ENCODE results near the gene IL22RA2. TPM values are rescaled to one million over a fixed set of nuclear protein-coding genes. Genes with fewer than 3 reads are reported as not detected.

IL22RA2 gene
- total and polyA plus RNA-seq, 2 of the 13 experiments (the other 11 are each of a cell fraction or from before 2014, with no cell fraction given) = not detected

DNA sequence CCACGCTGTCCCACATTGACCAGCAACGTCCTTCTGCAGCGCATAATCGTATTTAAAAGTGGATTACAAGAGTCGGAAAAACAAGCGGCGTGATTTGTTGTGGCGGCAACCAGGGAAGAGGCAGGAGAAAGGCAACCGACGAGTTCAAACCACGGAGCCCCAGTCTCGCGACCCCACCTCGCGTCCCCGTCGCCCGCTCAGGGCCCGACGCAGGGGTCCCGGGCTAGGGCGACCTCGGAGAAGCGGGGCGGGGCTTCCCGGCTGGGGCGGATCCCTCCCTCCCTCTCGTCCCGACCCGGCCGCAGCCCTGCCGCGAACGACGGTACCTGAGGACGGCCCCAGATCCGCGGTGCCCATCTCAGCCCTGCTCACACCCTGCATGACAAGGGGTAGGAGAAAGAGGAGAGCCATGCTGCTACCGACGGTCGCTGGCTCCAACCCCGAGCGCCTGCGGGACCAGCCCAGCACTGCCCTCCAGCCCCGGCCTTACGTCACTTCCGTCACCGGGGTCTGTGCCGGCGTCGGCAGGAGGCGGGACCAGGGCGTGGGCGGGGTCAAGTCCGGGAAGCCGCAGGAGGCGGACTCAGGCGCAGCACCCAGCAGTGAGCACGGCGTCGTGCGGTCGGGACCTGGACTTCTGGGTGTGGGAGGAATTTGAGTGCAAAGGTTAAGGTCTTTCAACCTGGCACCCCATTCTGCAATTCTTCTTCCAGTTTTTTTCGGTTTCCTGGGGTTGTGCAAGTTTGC is 45.6 kb upstream of the IL22RA2 start, which contains the start of gene IFNGR1 (continued):
- TF ChIP-seq, protein P1, sequence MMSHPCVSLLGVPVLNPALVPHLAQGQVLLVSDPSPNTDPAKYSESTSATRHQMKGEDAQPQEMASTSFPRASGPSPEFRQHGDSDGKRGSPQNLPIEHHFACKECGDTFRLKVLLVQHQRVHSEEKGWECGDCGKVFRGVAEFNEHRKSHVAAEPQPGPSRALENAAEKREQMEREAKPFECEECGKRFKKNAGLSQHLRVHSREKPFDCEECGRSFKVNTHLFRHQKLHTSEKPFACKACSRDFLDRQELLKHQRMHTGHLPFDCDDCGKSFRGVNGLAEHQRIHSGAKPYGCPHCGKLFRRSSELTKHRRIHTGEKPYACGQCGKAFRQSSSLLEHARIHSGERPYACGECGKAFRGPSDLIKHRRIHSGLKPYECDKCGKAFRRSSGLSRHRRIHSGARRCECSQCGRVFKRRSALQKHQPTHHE (CRISPR knock-in tag; IDR thresholded peaks at IDR 0.05; ENCODE audit: borderline replicate concordance) = 0 out of 2 replicates have a peak, but pooled peaks have one; percentile 76
- TF ChIP-seq ZFP36L1 (CRISPR knock-in tag; IDR thresholded peaks at IDR 0.05) (0 out of 2 replicates have a peak, but pooled peaks have one; percentile 60), DRAP1 (CRISPR knock-in tag; IDR thresholded peaks at IDR 0.05) (peak; percentile 90), ZHX2 (IDR thresholded peaks at IDR 0.05; ENCODE audit: low read depth) (peak; percentile 70), ZHX2 (CRISPR knock-in tag; IDR thresholded peaks at IDR 0.05; ENCODE audit: borderline replicate concordance) (peak; percentile 93; the same call in 1 of the 2 replicates), MXD1 (CRISPR knock-in tag; IDR thresholded peaks at IDR 0.05) (no peak; the same call in 1 of the 2 replicates), ZIK1 (CRISPR knock-in tag; IDR thresholded peaks at IDR 0.05; ENCODE audit: borderline replicate concordance, low read depth) (0 out of 2 replicates have a peak, but pooled peaks have one; percentile 40), ZNF792 (CRISPR knock-in tag; IDR thresholded peaks at IDR 0.05) (peak; percentile 84; the same call in 1 of the 2 replicates), MIER2 (CRISPR knock-in tag; IDR thresholded peaks at IDR 0.05) (peak; percentile 57; the same call in 1 of the 2 replicates), ZNF558 (CRISPR knock-in tag; IDR thresholded peaks at IDR 0.05; ENCODE audit: borderline replicate concordance) (peak; percentile 98; the same call in 1 of the 2 replicates), ZNF660 (CRISPR knock-in tag; IDR thresholded peaks at IDR 0.05; ENCODE audit: borderline replicate concordance, low read depth) (no peak), ZUFSP (CRISPR knock-in tag; IDR thresholded peaks at IDR 0.05; ENCODE audit: borderline replicate concordance) (no peak), ZBTB42 (CRISPR knock-in tag; IDR thresholded peaks at IDR 0.05) (no peak), MED13 (CRISPR knock-in tag; IDR thresholded peaks at IDR 0.05) (peak; percentile 80), SIX1 (CRISPR knock-in tag; IDR thresholded peaks at IDR 0.05; ENCODE audit: borderline replicate concordance) (peak; percentile 29; the same call in 1 of the 2 replicates), SNAI1 (CRISPR knock-in tag; IDR thresholded peaks at IDR 0.05; ENCODE audit: borderline replicate concordance) (peak; percentile 43; the same call in 1 of the 2 replicates), ZNF547 (CRISPR knock-in tag; IDR thresholded peaks at IDR 0.05) (peak; percentile 97), ZFP1 (CRISPR knock-in tag; IDR thresholded peaks at IDR 0.05) (peak; percentile 78; the same call in 1 of the 2 replicates)

Measured in HepG2 (cell line).